Transverse colon (tissue), 4 donors: ENCODE data around the gene PGM2.

Source experiments
- CTCF ChIP-seq, 5 experiments: fragments of 200-600 bp in 3 of 5; fragments of 450-650 bp in 2 of 5; sonication (generic) in 3 of 5; IDR thresholded peaks; 1 replicate in 2 of 5; 2 replicates in 3 of 5; pipeline ENCODE4 v1.5.1; 2016 to 2017; ENCODE audit warnings: antibody characterized with exemption in 5 of 5, inconsistent platforms in 3 of 5, mild to moderate bottlenecking in 2 of 5, moderate library complexity in 1 of 5
- POLR2A ChIP-seq: fragments of 450-650 bp; IDR thresholded peaks from one replicate; pipeline ENCODE4 v1.6.1; 2016; ENCODE audit warnings: antibody characterized with exemption, mild to moderate bottlenecking, moderate library complexity
- POLR2AphosphoS5 ChIP-seq, 3 donors: sonication (generic); formaldehyde crosslinking; IDR thresholded peaks; one replicate each; pipeline ENCODE4 v1.6.1; 2016; ENCODE audit warnings: antibody characterized with exemption in 3 of 3

DNA sequence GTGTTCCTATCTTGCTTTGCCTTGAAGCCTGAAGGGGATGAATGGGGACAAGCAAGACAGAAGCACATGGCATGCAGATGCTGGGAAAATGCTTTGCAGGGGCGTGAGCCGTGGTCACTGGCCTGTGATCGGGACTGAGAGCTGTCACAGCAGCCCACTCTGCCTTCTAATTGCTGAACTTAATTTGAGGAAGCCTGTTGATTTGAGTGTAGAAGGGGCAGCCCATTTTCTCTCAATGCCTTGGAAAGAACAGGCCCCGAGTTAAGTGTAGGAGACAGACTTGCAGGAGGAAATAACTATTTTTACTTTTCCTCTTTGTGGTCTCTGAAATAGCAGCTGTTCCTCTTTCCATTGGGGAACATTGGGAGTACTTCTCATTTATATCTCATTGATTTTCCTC is 38.3 kb downstream of the PGM2 start:
- TF ChIP-seq CTCF (IDR thresholded peaks at IDR 0.05) = no peak
- TF ChIP-seq POLR2A = no peak
- no peak for TF ChIP-seq POLR2AphosphoS5 (IDR thresholded peaks at IDR 0.05)
